GM12801 (cell line): ENCODE results near the gene HSPA12B.

Experiments
- CTCF ChIP-seq: IDR thresholded peaks from one replicate; pipeline ENCODE4 v1.5.1; 2011; ENCODE audit warnings: control low read depth; ENCODE audit not compliant: insufficient read length; ENCODE audit errors: extremely low read depth

Gene HSPA12B

DNA sequence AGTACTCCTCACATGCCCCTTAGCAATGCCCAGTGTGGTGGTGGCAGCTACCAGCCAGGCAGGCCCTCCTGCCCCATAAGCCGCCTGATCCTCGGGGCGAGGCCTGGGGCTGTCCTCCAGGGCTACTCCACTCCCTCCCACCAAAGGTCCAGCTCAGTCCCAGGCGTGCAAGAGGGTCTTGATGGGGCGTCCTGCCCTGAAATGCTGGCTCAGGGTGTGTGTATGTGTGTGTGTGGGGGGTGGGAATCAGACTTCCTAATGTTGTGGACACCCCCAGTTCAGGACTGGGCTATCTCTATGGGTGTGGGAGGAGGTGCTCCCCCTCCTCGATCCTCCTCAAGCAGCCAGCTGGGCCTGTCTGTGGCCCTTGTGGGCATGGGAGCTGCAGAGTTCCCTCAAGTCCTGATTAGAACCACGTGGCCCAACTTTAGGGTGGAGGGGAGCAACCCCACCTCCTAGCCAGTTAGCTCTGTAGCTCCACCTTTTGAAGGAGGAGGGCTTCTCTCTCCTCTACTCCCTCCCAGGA lies 7.5 kb downstream of the HSPA12B start:
- no peak for TF ChIP-seq CTCF

- TF ChIP-seq CTCF: no peak
These were observed 8.3 kb downstream of the HSPA12B start for GRCh38 chr20:3740615-3741301.

DNA sequence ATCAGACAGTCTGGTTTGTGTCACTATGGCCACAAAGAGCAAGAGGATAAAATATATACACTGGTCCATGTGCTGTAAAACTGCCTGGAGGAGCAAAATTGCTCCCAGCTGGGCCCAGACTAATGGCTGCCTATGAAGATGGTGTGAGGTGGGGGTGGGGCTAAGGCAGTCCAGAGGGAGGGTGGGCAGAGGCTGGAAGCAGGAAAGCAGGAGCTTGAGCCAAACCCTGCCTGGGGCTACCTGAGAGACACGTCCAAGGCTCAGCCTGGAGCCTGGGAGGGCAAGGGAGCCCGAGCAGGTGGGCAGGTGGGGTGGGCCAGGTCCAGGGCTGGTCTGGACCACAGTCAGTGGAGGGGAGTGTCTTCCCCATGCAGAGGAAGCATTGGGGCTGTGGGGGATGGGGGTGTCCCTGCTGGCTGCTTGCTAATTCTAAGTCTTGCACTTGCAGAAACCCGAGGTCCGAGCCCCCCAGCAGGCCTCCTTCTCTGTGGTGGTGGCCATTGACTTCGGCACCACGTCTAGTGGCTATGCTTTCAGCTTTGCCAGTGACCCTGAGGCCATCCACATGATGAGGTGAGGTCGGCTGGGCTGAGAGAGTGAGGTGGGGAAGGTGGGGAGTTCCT lies 9.5 kb downstream of the HSPA12B start:
- no peak for TF ChIP-seq CTCF

DNA sequence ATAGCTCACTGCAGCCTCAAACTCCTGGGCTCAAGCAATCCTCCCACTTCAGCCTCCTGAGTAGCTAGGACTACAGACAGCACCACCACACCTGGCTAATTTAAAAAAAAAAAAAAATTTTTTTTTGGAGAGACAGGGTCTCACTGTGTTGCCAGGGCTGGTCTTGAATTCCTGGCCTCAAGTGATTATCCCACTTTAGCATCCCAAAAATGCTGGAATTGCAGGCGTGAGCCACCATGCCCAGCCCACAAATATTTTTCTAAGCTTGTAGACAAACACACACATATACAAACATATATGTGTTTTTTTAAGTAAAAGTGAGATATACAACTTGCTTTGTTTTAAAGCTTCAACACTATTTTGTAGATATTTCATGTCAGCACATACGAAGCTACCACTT lies 10.8 kb downstream of the HSPA12B start:
- TF ChIP-seq CTCF: no peak

DNA sequence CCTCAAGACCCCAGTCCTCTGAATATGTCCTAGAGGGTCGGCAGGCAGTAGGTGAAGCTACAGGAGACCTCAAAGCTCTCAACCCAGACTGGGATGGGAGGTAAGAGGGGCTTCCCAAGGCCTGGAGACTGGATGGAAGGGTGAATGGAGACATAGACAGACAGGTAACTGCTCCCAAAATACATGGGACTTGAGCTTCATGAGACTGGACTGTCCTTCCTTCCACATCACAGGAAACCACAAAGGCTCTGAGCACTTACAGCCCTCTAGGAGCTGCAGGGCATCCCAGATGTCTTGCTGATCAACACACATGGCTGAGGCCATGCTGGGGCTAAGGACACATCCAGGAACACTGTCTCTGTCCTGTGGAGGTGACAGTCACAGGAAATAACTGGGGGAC lies 11.6 kb downstream of the HSPA12B start:
- TF ChIP-seq CTCF: no peak

DNA sequence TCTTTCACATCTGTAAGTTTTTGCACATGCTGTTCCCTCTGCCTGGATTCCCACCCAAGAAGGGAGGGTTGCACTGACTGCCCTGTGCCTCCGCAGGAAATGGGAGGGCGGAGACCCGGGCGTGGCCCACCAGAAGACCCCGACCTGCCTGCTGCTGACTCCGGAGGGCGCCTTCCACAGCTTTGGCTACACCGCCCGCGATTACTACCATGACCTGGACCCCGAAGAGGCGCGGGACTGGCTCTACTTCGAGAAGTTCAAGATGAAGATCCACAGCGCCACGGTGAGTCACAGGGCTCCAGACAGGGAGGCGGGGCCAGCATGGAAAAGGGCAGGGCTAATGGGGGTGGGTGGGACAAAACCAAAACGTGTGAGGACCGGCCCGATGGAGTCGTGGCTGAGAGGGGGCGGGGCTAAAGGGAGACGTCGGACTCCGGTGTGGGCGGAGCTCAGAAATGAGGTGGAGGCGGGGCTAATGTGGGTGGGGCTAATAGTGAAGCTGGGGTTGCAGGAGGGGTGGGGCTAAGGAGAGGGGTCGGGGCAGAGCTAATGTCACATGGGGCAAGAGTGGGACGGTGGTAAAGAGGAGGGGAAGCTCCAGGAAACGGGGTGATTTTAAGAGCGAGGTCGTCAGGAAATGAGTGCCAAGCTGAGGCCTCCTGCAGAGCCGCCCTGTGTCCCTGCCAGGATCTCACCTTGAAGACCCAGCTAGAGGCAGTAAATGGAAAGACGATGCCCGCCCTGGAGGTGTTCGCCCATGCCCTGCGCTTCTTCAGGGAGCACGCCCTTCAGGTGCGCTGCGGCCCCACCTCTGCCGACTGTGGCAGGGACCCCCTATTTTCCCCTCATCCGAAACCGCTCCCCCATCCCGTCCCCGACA lies 12.6 kb downstream of the HSPA12B start:
- no peak for TF ChIP-seq CTCF

GRCh38 chr20:3745686-3746173 lies 13.2 kb downstream of the HSPA12B start:
- no peak for TF ChIP-seq CTCF
